ENCODE data around the gene CLASP2.

DNA sequence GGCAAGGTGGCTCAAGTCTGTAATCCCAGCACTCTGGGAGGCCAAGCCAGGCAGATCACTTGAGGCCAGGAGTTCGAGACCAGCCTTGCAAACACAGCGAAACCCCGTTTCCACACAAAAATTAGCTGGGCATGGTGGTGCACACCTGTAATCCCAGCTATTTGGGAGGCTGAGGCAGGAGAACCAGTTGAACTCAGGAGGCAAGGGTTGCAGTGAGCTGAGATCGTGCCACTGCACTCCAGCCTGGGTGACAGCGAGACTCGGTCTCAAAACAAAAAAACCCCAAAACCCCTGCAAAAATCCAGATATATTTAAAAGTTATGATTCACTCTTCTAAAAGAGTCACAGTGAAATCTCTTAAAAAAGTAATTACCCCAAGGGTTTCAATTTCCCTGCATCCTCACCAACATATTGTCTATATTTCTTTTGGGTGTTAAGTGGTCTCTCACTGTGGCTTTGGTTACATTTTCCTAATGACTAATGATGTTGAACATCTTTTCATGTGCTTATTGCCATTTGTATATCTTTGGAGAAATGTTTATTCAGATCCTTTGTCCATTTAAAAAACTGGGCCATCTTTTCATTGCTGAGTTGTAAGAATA lies 204.7 kb downstream of the CLASP2 start:
- TF ChIP-seq, protein P1, sequence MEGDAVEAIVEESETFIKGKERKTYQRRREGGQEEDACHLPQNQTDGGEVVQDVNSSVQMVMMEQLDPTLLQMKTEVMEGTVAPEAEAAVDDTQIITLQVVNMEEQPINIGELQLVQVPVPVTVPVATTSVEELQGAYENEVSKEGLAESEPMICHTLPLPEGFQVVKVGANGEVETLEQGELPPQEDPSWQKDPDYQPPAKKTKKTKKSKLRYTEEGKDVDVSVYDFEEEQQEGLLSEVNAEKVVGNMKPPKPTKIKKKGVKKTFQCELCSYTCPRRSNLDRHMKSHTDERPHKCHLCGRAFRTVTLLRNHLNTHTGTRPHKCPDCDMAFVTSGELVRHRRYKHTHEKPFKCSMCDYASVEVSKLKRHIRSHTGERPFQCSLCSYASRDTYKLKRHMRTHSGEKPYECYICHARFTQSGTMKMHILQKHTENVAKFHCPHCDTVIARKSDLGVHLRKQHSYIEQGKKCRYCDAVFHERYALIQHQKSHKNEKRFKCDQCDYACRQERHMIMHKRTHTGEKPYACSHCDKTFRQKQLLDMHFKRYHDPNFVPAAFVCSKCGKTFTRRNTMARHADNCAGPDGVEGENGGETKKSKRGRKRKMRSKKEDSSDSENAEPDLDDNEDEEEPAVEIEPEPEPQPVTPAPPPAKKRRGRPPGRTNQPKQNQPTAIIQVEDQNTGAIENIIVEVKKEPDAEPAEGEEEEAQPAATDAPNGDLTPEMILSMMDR (conservative IDR thresholded peaks at IDR 0.05; ENCODE audit: low read depth, low read length) = no peak
- TF ChIP-seq CHD1 (IDR thresholded peaks at IDR 0.05; ENCODE audit: low read depth, low read length) = no peak
- no peak for TF ChIP-seq POLR2A (IDR thresholded peaks at IDR 0.05; ENCODE audit: low read depth, low read length)
- TF ChIP-seq RAD21 (IDR thresholded peaks at IDR 0.05; ENCODE audit: low read length) = no peak
- no peak for TF ChIP-seq MAZ (IDR thresholded peaks at IDR 0.05; ENCODE audit: borderline replicate concordance, low read depth, low read length)
- TF ChIP-seq, protein P2, sequence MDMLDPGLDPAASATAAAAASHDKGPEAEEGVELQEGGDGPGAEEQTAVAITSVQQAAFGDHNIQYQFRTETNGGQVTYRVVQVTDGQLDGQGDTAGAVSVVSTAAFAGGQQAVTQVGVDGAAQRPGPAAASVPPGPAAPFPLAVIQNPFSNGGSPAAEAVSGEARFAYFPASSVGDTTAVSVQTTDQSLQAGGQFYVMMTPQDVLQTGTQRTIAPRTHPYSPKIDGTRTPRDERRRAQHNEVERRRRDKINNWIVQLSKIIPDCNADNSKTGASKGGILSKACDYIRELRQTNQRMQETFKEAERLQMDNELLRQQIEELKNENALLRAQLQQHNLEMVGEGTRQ (IDR thresholded peaks at IDR 0.05; ENCODE audit: low read depth, low read length) = no peak
- no peak for TF ChIP-seq MXI1 (IDR thresholded peaks at IDR 0.05; ENCODE audit: borderline replicate concordance, low read depth, low read length)
- TF ChIP-seq CEBPB (IDR thresholded peaks at IDR 0.05; ENCODE audit: low read depth, low read length) = no peak
- TF ChIP-seq BHLHE40 (IDR thresholded peaks at IDR 0.05; ENCODE audit: low read depth, low read length) = no peak
- no peak for TF ChIP-seq SMC3 (IDR thresholded peaks at IDR 0.05; ENCODE audit: low read depth, low read length)

Data from IMR-90 (cell line).